Spleen (tissue), 11 donors: ENCODE measurements around the gene OSBPL8. TPM values are rescaled to one million over a fixed set of nuclear protein-coding genes. Genes with fewer than 3 reads are reported as not detected.

Experiments
- DNase-seq: peaks from one replicate; pipeline ENCODE4 v3.0.0-alpha.2; 2020
- H3K27ac ChIP-seq, 8 donors: fragments of 200-600 bp; sonication (generic) in 7 of 8; 1 replicate in 4 of 8; 2 replicates in 4 of 8; pipeline versions ENCODE4 v1.5.0 to v1.8.0; 2016 to 2021; ENCODE audit warnings: inconsistent platforms in 4 of 8, mild to moderate bottlenecking in 4 of 8, moderate library complexity in 1 of 8
- H3K27me3 ChIP-seq, 7 donors: fragments of 200-600 bp; sonication (generic) in 6 of 7; replicated peaks in 1 of 7; 1 replicate in 4 of 7; 2 replicates in 3 of 7; pipeline versions ENCODE4 v1.5.0 to v1.8.0; 2016 to 2021; ENCODE audit warnings: inconsistent platforms in 3 of 7, mild to moderate bottlenecking in 1 of 7
- H3K36me3 ChIP-seq, 6 donors: fragments of 200-600 bp; sonication (generic) in 5 of 6; 1 replicate in 4 of 6; 2 replicates in 2 of 6; pipeline versions ENCODE4 v1.5.0 to v1.8.0; 2016 to 2021; ENCODE audit warnings: inconsistent platforms in 2 of 6
- H3K4me1 ChIP-seq, 6 donors: fragments of 200-600 bp; sonication (generic) in 5 of 6; 1 replicate in 3 of 6; 2 replicates in 3 of 6; pipeline versions ENCODE4 v1.5.0 to v1.8.0; 2016 to 2021; ENCODE audit warnings: inconsistent platforms in 3 of 6
- H3K4me3 ChIP-seq, 8 donors: fragments of 200-600 bp; sonication (generic) in 7 of 8; 1 replicate in 4 of 8; 2 replicates in 4 of 8; pipeline versions ENCODE4 v1.5.0 to v1.8.0; 2016 to 2021; ENCODE audit warnings: inconsistent platforms in 4 of 8, mild to moderate bottlenecking in 4 of 8, moderate library complexity in 2 of 8
- H3K9me3 ChIP-seq, 8 donors: fragments of 200-600 bp; sonication (generic) in 7 of 8; 1 replicate in 4 of 8; 2 replicates in 4 of 8; pipeline versions ENCODE4 v1.5.0 to v1.8.0; 2016 to 2021; ENCODE audit warnings: inconsistent platforms in 4 of 8
- POLR2A ChIP-seq, 3 donors: fragments of 450-650 bp; IDR thresholded peaks; one replicate each; pipeline ENCODE4 v1.5.1; 2017; ENCODE audit warnings: antibody characterized with exemption in 3 of 3, mild to moderate bottlenecking in 1 of 3
- POLR2AphosphoS5 ChIP-seq, 3 donors: sonication (generic); formaldehyde crosslinking; IDR thresholded peaks; one replicate each; pipeline ENCODE4 v1.5.1; 2017; ENCODE audit warnings: antibody characterized with exemption in 3 of 3
- WGBS, 5 donors: extraction: QIAGEN DNeasy Blood & Tissue Kit in 3 of 5; methylation state at CpG; one replicate each; pipeline versions ENCODE4 v1.1.5 to v1.1.7; 2013 to 2018; 5-methylcytosine and 5-hydroxymethylcytosine counted together
- intact Hi-C: fragments of 100-400 bp; cut with DNase I; formaldehyde crosslinking; loops from one replicate; pipeline ENCODE4 v1.15.0; 2023; ENCODE audit warnings: low total_unique reads
- polyA plus RNA-seq, 3 donors: library from polyadenylated mRNA; stranded (reverse); fragments of 200-250 nt; gene quantifications; one replicate each; pipeline ENCODE4 v1.2.1, GENCODE V29; 2013
- total RNA-seq, 7 donors: library from RNA; depleted of rRNA in 3 of 7; stranded (reverse); fragments of >200 nt in 3 of 7; fragmentation: NEBNext Ultra II Directional in 4 of 7; extraction: Animal tissue kit (Norgen Biotek cat#: 25700) in 4 of 7; gene quantifications; one replicate each; pipeline versions ENCODE4 v1.1.0 to v1.2.1, GENCODE V29; 2016 to 2021
- TF ChIP-seq, protein P1 (sequence below), 11 experiments: fragments of 200-600 bp in 7 of 11; fragments of 450-650 bp in 4 of 11; sonication (generic) in 4 of 11; IDR thresholded peaks in 8 of 11; conservative IDR thresholded peaks in 3 of 11; 1 replicate in 7 of 11; 2 replicates in 4 of 11; pipeline versions ENCODE4 v1.4.0 to v1.8.0; 2016 to 2021; ENCODE audit warnings: antibody characterized with exemption in 11 of 11, inconsistent platforms in 4 of 11, mild to moderate bottlenecking in 1 of 11
- donor health status: healthy with polysubstance abuse.
- donor health status: DM: no; HTN: no; CAD: no; lungs with moderate emphysema.
- donor health status: DM: no; HTN: no; CAD: no.
- donor health status: Bipolar disorder and iron deficiency.
- donor health status: healthy.
- donor health status: DM: no; HTN: no; CAD: no.
- donor health status: DM: yes; HTN: yes; CAD: no.

The OSBPL8 gene
- total and polyA plus RNA-seq, 10 donors, result 10.7 to 127 (median 109) TPM

DNA sequence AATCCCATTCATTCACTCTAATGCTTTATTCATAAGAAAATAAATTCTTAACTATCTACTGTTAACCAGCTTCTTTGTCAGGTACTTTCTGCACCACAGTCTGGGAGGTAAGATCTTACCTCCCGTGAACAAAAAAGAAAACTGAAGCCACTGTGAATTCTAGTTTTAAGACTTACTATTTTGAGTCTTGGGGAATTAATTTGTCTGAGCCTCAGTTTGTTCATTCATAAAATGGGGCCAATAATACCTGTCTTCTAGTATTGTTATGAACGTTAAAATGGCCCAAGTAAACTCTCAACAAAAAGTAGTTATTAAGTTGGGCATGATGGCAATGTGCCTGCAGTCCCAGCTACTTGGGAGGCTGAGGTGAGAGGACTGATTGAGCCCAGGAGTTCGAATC is 151.9 kb downstream of the OSBPL8 start:
- no peak overlapping the region for H3K27ac ChIP-seq
- no peak overlapping the region for H3K4me3 ChIP-seq
- TF ChIP-seq, protein P1, sequence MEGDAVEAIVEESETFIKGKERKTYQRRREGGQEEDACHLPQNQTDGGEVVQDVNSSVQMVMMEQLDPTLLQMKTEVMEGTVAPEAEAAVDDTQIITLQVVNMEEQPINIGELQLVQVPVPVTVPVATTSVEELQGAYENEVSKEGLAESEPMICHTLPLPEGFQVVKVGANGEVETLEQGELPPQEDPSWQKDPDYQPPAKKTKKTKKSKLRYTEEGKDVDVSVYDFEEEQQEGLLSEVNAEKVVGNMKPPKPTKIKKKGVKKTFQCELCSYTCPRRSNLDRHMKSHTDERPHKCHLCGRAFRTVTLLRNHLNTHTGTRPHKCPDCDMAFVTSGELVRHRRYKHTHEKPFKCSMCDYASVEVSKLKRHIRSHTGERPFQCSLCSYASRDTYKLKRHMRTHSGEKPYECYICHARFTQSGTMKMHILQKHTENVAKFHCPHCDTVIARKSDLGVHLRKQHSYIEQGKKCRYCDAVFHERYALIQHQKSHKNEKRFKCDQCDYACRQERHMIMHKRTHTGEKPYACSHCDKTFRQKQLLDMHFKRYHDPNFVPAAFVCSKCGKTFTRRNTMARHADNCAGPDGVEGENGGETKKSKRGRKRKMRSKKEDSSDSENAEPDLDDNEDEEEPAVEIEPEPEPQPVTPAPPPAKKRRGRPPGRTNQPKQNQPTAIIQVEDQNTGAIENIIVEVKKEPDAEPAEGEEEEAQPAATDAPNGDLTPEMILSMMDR (IDR thresholded peaks at IDR 0.05 in 8 of 11, conservative IDR thresholded peaks at IDR 0.05 in 3 of 11), result no peak
- TF ChIP-seq POLR2AphosphoS5 (IDR thresholded peaks at IDR 0.05) (no peak), POLR2A (IDR thresholded peaks at IDR 0.05) (no peak)
- WGBS, 5 donors, result 91 to 97% (median 95%) methylated on average over 3 of the region's 3 CpGs
- H3K36me3 ChIP-seq, result peaks cover 0 to 59% (median 2%) of the 10 kb centered on the region in 6 donors
- intact Hi-C loops, result no loop called here
- H3K27me3 ChIP-seq, result no peaks in the 10 kb centered on the region
- DNase-seq, result no peak
- no peaks in the 10 kb centered on the region for H3K9me3 ChIP-seq
- peaks cover 0 to 3% (median 0%) of the 10 kb centered on the region in 6 donors for H3K4me1 ChIP-seq

DNA sequence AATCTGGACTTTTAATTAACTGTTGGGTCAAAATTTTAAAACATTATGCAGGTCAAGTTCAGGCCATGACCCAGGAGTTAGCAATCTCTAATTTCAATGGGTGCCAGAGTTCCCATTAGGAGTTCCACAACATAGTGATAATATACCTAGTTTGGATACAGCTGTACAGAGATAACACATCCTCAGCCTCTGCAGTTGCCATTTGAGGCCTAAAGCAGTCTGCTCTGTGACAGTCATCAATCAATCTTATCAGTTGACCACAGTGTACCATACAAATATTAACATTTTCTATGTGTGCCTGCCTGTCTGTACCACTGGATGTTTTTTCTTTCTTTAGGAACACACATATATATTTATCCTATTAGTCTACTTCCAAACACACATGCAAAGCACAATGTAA is 157.3 kb downstream of the OSBPL8 start:
- no peak for TF ChIP-seq POLR2AphosphoS5 (IDR thresholded peaks at IDR 0.05)
- TF ChIP-seq, protein P1 (IDR thresholded peaks at IDR 0.05 in 8 of 11, conservative IDR thresholded peaks at IDR 0.05 in 3 of 11), result no peak
- DNase-seq, result no peak
- H3K4me1 ChIP-seq, result no peaks in the 10 kb centered on the region
- peaks cover 0 to 84% (median 21%) of the 10 kb centered on the region in 6 donors for H3K36me3 ChIP-seq
- H3K9me3 ChIP-seq, result no peaks in the 10 kb centered on the region
- intact Hi-C loops, result no loop called here
- H3K4me3 ChIP-seq, result no peak overlapping the region
- no peak overlapping the region for H3K27ac ChIP-seq
- no peaks in the 10 kb centered on the region for H3K27me3 ChIP-seq

DNA sequence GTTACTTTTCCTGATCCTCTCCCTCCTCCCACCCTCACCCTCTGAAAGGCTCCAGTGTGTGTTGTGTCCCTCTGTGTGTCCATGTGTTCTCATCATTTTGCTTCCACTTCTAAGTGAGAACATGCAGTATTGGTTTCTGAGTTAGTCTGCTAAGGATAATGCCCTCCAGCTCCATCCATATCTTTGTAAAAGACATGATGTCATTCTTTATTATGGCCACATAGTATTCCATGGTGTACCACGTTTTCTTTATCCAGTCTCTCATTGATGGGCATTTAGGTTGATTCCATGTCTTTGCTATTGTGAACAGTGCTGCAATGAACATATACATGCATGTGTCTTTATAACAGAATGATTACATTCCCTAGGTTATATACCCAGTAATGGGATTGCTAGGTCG is 159.4 kb downstream of the OSBPL8 start:
- TF ChIP-seq, protein P1 (IDR thresholded peaks at IDR 0.05 in 8 of 11, conservative IDR thresholded peaks at IDR 0.05 in 3 of 11), result no peak
- TF ChIP-seq POLR2A (IDR thresholded peaks at IDR 0.05) (no peak), POLR2AphosphoS5 (IDR thresholded peaks at IDR 0.05) (no peak)
- intact Hi-C loops, result no loop called here

DNA sequence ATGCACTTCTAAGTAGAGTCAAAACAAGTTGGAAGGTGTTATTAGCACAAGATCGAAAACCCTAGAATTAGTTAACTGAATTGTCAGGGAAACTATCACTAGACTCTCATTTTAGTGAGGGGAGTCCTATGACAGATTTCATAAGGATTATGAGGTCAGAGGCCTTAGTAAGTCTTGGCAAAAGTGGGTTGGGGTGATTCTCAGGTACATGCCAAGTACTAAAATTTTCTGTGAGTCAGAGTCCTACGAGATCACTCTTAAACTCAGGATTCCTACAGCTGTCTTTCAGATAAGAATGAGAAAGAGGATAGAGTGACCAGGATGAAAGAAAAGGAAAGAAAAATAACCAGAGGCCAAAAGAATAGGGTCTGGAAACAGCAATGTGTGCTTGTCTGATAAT is 160.5 kb downstream of the OSBPL8 start:
- Histone ChIP-seq H3K27ac (no peak overlapping the region), H3K27me3 (no peaks in the 10 kb centered on the region), H3K9me3 (no peaks in the 10 kb centered on the region), H3K36me3 (peaks cover 0 to 89% (median 30%) of the 10 kb centered on the region in 6 donors), H3K4me1 (no peaks in the 10 kb centered on the region), H3K4me3 (no peak overlapping the region)
- intact Hi-C loops, result no loop called here
- no peak for DNase-seq
- 90 to 97% (median 97%) methylated on average over 2 of the region's 2 CpGs for WGBS, 5 donors
- no peak for TF ChIP-seq POLR2A (IDR thresholded peaks at IDR 0.05)
- TF ChIP-seq, protein P1 (IDR thresholded peaks at IDR 0.05 in 8 of 11, conservative IDR thresholded peaks at IDR 0.05 in 3 of 11), result no peak
- TF ChIP-seq POLR2AphosphoS5 (IDR thresholded peaks at IDR 0.05), result no peak

More for the DNA sequence above, 159.4 kb downstream of the OSBPL8 start:
- no peak overlapping the region for H3K4me3 ChIP-seq
- WGBS, 5 donors, result 88 to 97% (median 96%) methylated on average over 2 of the region's 2 CpGs
- peaks cover 0 to 91% (median 27%) of the 10 kb centered on the region in 6 donors for H3K36me3 ChIP-seq
- no peaks in the 10 kb centered on the region for H3K4me1 ChIP-seq
- H3K9me3 ChIP-seq, result no peaks in the 10 kb centered on the region
- H3K27ac ChIP-seq, result no peak overlapping the region
- no peaks in the 10 kb centered on the region for H3K27me3 ChIP-seq
- no peak for DNase-seq
